Heart right ventricle (tissue), 16 donors: ENCODE measurements around the gene DPEP1. TPM values are rescaled to one million over a fixed set of nuclear protein-coding genes. Genes with fewer than 3 reads are reported as not detected.

ENCODE experiments used
- ATAC-seq, 8 donors: fragments of 200-7000 bp; cut with Tn5 transposase; one replicate each; pipeline ENCODE4 v1.9.1; 2020; ENCODE audit warnings: mild to moderate bottlenecking in 8 of 8, moderate library complexity in 8 of 8, moderate number of reproducible peaks in 1 of 8
- DNase-seq, 2 donors: peaks; one replicate each; pipeline ENCODE4 v3.0.0-alpha.2; 2020
- H3K27ac ChIP-seq, 10 donors: fragments of 200-600 bp; sonication (generic) in 2 of 10; one replicate each; pipeline versions ENCODE4 v1.5.0 to v1.8.0; 2020 to 2022; ENCODE audit warnings: mild to moderate bottlenecking in 3 of 10
- H3K27me3 ChIP-seq, 7 donors: fragments of 200-600 bp; one replicate each; pipeline ENCODE4 v1.8.0; 2021 to 2022; ENCODE audit warnings: mild to moderate bottlenecking in 2 of 7
- H3K36me3 ChIP-seq, 9 donors: fragments of 200-600 bp; sonication (generic) in 1 of 9; one replicate each; pipeline versions ENCODE4 v1.5.0 to v1.8.0; 2020 to 2022; ENCODE audit warnings: mild to moderate bottlenecking in 2 of 9
- H3K4me1 ChIP-seq, 9 donors: fragments of 200-600 bp; sonication (generic) in 1 of 9; one replicate each; pipeline versions ENCODE4 v1.5.0 to v1.8.0; 2020 to 2022; ENCODE audit warnings: mild to moderate bottlenecking in 4 of 9
- H3K4me3 ChIP-seq, 10 donors: fragments of 200-600 bp; sonication (generic) in 2 of 10; one replicate each; pipeline versions ENCODE4 v1.5.0 to v1.8.0; 2020 to 2022; ENCODE audit warnings: mild to moderate bottlenecking in 7 of 10, moderate library complexity in 2 of 10
- H3K9me3 ChIP-seq, 11 donors: fragments of 200-600 bp in 10 of 11; sonication (generic) in 2 of 11; one replicate each; pipeline versions ENCODE4 v1.5.0 to v1.8.0; 2013 to 2022; ENCODE audit warnings: mild to moderate bottlenecking in 2 of 11, control low read depth in 1 of 11, moderate library complexity in 1 of 11
- CTCF ChIP-seq, 9 donors: fragments of 200-600 bp; sonication (generic) in 2 of 9; IDR thresholded peaks; one replicate each; pipeline versions ENCODE4 v1.5.0 to v1.8.0; 2021 to 2022; ENCODE audit warnings: antibody characterized with exemption in 9 of 9, mild to moderate bottlenecking in 5 of 9, moderate library complexity in 1 of 9
- WGBS, 2 donors: extraction: QIAGEN DNeasy Blood & Tissue Kit; methylation state at CpG; one replicate each; pipeline ENCODE4 v1.1.7; 2013; ENCODE audit warnings: inconsistent platforms in 1 of 2; 5-methylcytosine and 5-hydroxymethylcytosine counted together
- intact Hi-C, 10 donors: fragments of 100-400 bp; cut with DNase I; formaldehyde crosslinking; loops; one replicate each; pipeline versions ENCODE4 v1.11.1 to v1.14.2; 2022
- long read RNA-seq, 3 donors: library from polyadenylated mRNA; unstranded; transcript quantifications; one replicate each; pipeline ENCODE4 v2.0.0, GENCODE V29; 2020 to 2021
- polyA plus RNA-seq, 2 donors: library from polyadenylated mRNA; stranded (reverse); fragments of 200-250 nt; gene quantifications; one replicate each; pipeline ENCODE4 v1.2.3, GENCODE V29; 2013
- total RNA-seq, 10 donors: library from RNA; stranded (reverse); fragmentation: NEBNext Ultra II Directional in 3 of 10; extraction: Animal tissue kit (Norgen Biotek cat#: 25700) in 3 of 10; gene quantifications; one replicate each; pipeline versions ENCODE4 v1.2.1 to v1.2.4, GENCODE V29; 2021 to 2023
- donor health status: Arrhythmogenic right ventricular cardiomyopathy.
- donor health status: ischemic (EF 13 %, LVEDD 7.1; RV severe dilation, severe dysfunction).
- donor health status: healthy with polysubstance abuse.
- donor health status: DM: no; HTN: yes; CAD: no.
- donor health status: DM: no; HTN: no; CAD: no.
- donor health status: ischemic (EF 25% LVEDD 6.9; RV normal size, moderate dysfunction).
- donor health status: ischemic (EF 25% LVEDD 5.7; RV mildly dilated, moderate dysfunction).
- donor health status: healthy.
- donor health status: DM: yes; HTN: yes; CAD: no.
- donor health status: Ischemic cardiomyopathy.
- donor health status: ischemic (EF 35%, LVEDD 5.7; RV mildly dilated, moderate dysfunction).
- donor health status: nonischemic (EF 11% LVEDD 7.7; RV severe dilation, severe dysfunction).
- donor health status: DM: yes; HTN: yes; CAD: no.
- donor health status: PGD.
- donor health status: ischemic (EF 29% LVEDD 5.4; RV normal size, mild dysfunction).
- donor health status: nonischemic (EF 23%, LVEDD 6.1; RV moderate dilation, normal function).

Gene DPEP1
- total RNA-seq, result not detected
- under 1 TPM in 1 of 2 donors, not detected in 1; 0.09 TPM for polyA plus RNA-seq
- long read RNA-seq, donor 1, result 0 reads
- long read RNA-seq, donor 2, result 0 reads
- long read RNA-seq, donor 3, result 0 reads

GRCh38 chr16:89613231-89613953 lies at the start of gene DPEP1:
Gene DPEP1 (plus strand): TSS chr16:89613642. CDS start chr16:89630411, 16,769 bp downstream.
- H3K27ac ChIP-seq, result no peak within 1 kb of the TSS
- intact Hi-C loops, result no loop called here
- H3K9me3 ChIP-seq, result no peaks in the 10 kb centered on the region
- H3K36me3 ChIP-seq, result no peaks in the 10 kb centered on the region
- 67 to 76% methylated on average over 18 to 19 of the region's 19 CpGs for WGBS, 2 donors
- no peak for TF ChIP-seq CTCF (IDR thresholded peaks at IDR 0.05)
- no peak within 1 kb of the TSS for H3K4me3 ChIP-seq
- peaks cover 0 to 6% (median 0%) of the 10 kb centered on the region in 9 donors for H3K4me1 ChIP-seq
- DNase-seq, result no peak
- peaks cover 8 to 51% (median 17%) of the 10 kb centered on the region in 7 donors for H3K27me3 ChIP-seq
- no peak for ATAC-seq

- no peak for TF ChIP-seq CTCF (IDR thresholded peaks at IDR 0.05)
- intact Hi-C loops, result loop anchor here in 4 of 10 donors (5.0 to 10.0 kb wide), 5 partner anchors 60 to 322 kb away; partner anchors contain the start of genes SPG7 (in 1 of the 4), VPS9D1 (in 1 of the 4) and ZNF276 (in 1 of the 4)
- DNase-seq, result no peak
- Histone ChIP-seq H3K4me3 (no peak overlapping the region), H3K4me1 (peaks cover 22 to 57% (median 50%) of the 10 kb centered on the region in 9 donors), H3K9me3 (no peaks in the 10 kb centered on the region), H3K27me3 (peaks cover 0 to 18% (median 5%) of the 10 kb centered on the region in 7 donors), H3K36me3 (peaks cover 0 to 40% (median 28%) of the 10 kb centered on the region in 9 donors), H3K27ac (no peak overlapping the region)
- ATAC-seq, result no peak
- 77% methylated on average over 22 of the region's 22 CpGs for WGBS, 2 donors
Observed at GRCh38 chr16:89564476-89565255, 48.8 kb upstream of the DPEP1 start.

- no peak for DNase-seq
- no peak overlapping the region for H3K27ac ChIP-seq
- H3K4me3 ChIP-seq, result peak overlapping the region in 1 of 10 donors; percentile 12
- H3K4me1 ChIP-seq, result peaks cover 19 to 53% (median 45%) of the 10 kb centered on the region in 9 donors
- no peaks in the 10 kb centered on the region for H3K9me3 ChIP-seq
- WGBS, 2 donors, result 44 to 49% methylated on average over 3 of the region's 3 CpGs
- TF ChIP-seq CTCF (IDR thresholded peaks at IDR 0.05), result no peak
- H3K27me3 ChIP-seq, result peaks cover 5 to 23% (median 10%) of the 10 kb centered on the region in 7 donors
- no peak for ATAC-seq
- H3K36me3 ChIP-seq, result peaks cover 0 to 40% (median 28%) of the 10 kb centered on the region in 9 donors
- intact Hi-C loops, result loop anchor here in 2 of 10 donors (5.0 to 10.0 kb wide), 2 partner anchors 60 to 77 kb away; partner anchors contain the start of gene SPG7 (in 1 of the 2)
Observed at GRCh38 chr16:89565256-89565505, 48.3 kb upstream of the DPEP1 start.
